Immature natural killer cell (primary cell): ENCODE results near the gene RTP4. TPM values are rescaled to one million over a fixed set of nuclear protein-coding genes. Genes with fewer than 3 reads are reported as not detected.

Experiments used
- DNase-seq, 3 donors: peaks; one replicate each; pipeline ENCODE4 v3.0.0; 2022; ENCODE audit warnings: mixed read lengths in 1 of 3
- H3K27ac Mint-ChIP-seq, 6 donors: one replicate each; pipeline ENCODE4 v1.8.0; 2020; ENCODE audit warnings: mixed read lengths in 6 of 6, mild to moderate bottlenecking in 5 of 6, inconsistent platforms in 4 of 6, moderate library complexity in 3 of 6
- H3K27me3 Mint-ChIP-seq, 3 donors: one replicate each; pipeline ENCODE4 v1.8.0; 2020 to 2021; ENCODE audit warnings: low read depth in 3 of 3, mild to moderate bottlenecking in 3 of 3, mixed read lengths in 3 of 3, moderate library complexity in 3 of 3, inconsistent platforms in 1 of 3
- H3K36me3 Mint-ChIP-seq, 3 donors: one replicate each; pipeline ENCODE4 v1.8.0; 2020; ENCODE audit warnings: mixed read lengths in 3 of 3, inconsistent platforms in 2 of 3, mild to moderate bottlenecking in 2 of 3
- H3K4me1 Mint-ChIP-seq, 2 donors: one replicate each; pipeline ENCODE4 v1.8.0; 2020; ENCODE audit warnings: inconsistent platforms in 2 of 2, mild to moderate bottlenecking in 2 of 2, mixed read lengths in 2 of 2, moderate library complexity in 1 of 2
- H3K4me3 Mint-ChIP-seq, 5 donors: one replicate each; pipeline ENCODE4 v1.8.0; 2020; ENCODE audit warnings: mild to moderate bottlenecking in 5 of 5, mixed read lengths in 5 of 5, inconsistent platforms in 3 of 5, moderate library complexity in 3 of 5
- H3K9me3 Mint-ChIP-seq, 6 donors: one replicate each; pipeline ENCODE4 v1.8.0; 2020; ENCODE audit warnings: mild to moderate bottlenecking in 6 of 6, mixed read lengths in 6 of 6, inconsistent platforms in 4 of 6, moderate library complexity in 3 of 6
- polyA plus RNA-seq, 3 donors: library from polyadenylated mRNA; unstranded; fragments of 300-500 nt; fragmentation: Illumina TruSeq; gene quantifications; one replicate each; pipeline ENCODE4 v1.2.3, GENCODE V29; 2021

RTP4 gene
- 10 to 100 TPM in 1 of 3 donors, 1 to 10 TPM in 2; 3.7 to 17.3 (median 8.8) TPM for polyA plus RNA-seq

GRCh38 chr3:187368251-187369088, at the start of gene RTP4:
RTP4 (plus strand) TSS chr3:187368385; CDS start chr3:187368442, 57 bp downstream.
- H3K9me3 Mint-ChIP-seq = peaks cover 0 to 7% (median 0%) of the 10 kb centered on the region in 6 donors
- H3K27me3 Mint-ChIP-seq = no peaks in the 10 kb centered on the region
- H3K27ac Mint-ChIP-seq = peak within 1 kb of the TSS; percentile 95 to 100 (median 97)
- DNase-seq = peak; percentile 64 to 73 (median 72)
- H3K4me1 Mint-ChIP-seq = peaks cover 32 to 53% of the 10 kb centered on the region in 2 donors
- peak within 1 kb of the TSS; percentile 95 to 100 (median 98) for H3K4me3 Mint-ChIP-seq
- H3K36me3 Mint-ChIP-seq = peaks cover 29 to 33% (median 30%) of the 10 kb centered on the region in 3 donors

GRCh38 chr3:187318819-187319616, 49.2 kb upstream of the RTP4 start:
- H3K27ac Mint-ChIP-seq = no peak overlapping the region

GRCh38 chr3:187319699-187320302, 48.4 kb upstream of the RTP4 start:
- Mint-ChIP-seq H3K36me3 (no peaks in the 10 kb centered on the region), H3K27me3 (peaks cover 6 to 9% (median 7%) of the 10 kb centered on the region in 3 donors), H3K4me3 (no peak overlapping the region), H3K4me1 (peaks cover 15 to 26% of the 10 kb centered on the region in 2 donors), H3K9me3 (no peaks in the 10 kb centered on the region), H3K27ac (no peak overlapping the region)
- peak; percentile 17 to 48 (median 35) for DNase-seq

More at GRCh38 chr3:187318819-187319616, 49.2 kb upstream of the RTP4 start:
- H3K27me3 Mint-ChIP-seq = peaks cover 6 to 14% (median 9%) of the 10 kb centered on the region in 3 donors
- no peaks in the 10 kb centered on the region for H3K36me3 Mint-ChIP-seq
- H3K4me3 Mint-ChIP-seq = peak overlapping the region in 3 of 5 donors; percentile 22 to 45 (median 44)
- peak; percentile 31 to 53 (median 42) for DNase-seq
- no peaks in the 10 kb centered on the region for H3K9me3 Mint-ChIP-seq
- H3K4me1 Mint-ChIP-seq = peaks cover 15 to 26% of the 10 kb centered on the region in 2 donors

GRCh38 chr3:187321766-187322165, 46.4 kb upstream of the RTP4 start:
- Mint-ChIP-seq H3K4me1 (peaks cover 15 to 26% of the 10 kb centered on the region in 2 donors), H3K36me3 (no peaks in the 10 kb centered on the region), H3K27ac (peak overlapping the region in 1 of 6 donors; percentile 25), H3K27me3 (peaks cover 5 to 7% (median 6%) of the 10 kb centered on the region in 3 donors), H3K4me3 (peak overlapping the region in 2 of 5 donors; percentile 14 to 19), H3K9me3 (no peaks in the 10 kb centered on the region)
- no peak for DNase-seq

GRCh38 chr3:187322291-187322690, 45.9 kb upstream of the RTP4 start:
- H3K9me3 Mint-ChIP-seq = no peaks in the 10 kb centered on the region
- no peak for DNase-seq
- no peaks in the 10 kb centered on the region for H3K36me3 Mint-ChIP-seq
- H3K27me3 Mint-ChIP-seq = peaks cover 3 to 7% (median 6%) of the 10 kb centered on the region in 3 donors
- peaks cover 15 to 26% of the 10 kb centered on the region in 2 donors for H3K4me1 Mint-ChIP-seq
- H3K27ac Mint-ChIP-seq = no peak overlapping the region
- no peak overlapping the region for H3K4me3 Mint-ChIP-seq

GRCh38 chr3:187323091-187323490, 45.1 kb upstream of the RTP4 start:
- Mint-ChIP-seq H3K27ac (no peak overlapping the region), H3K4me1 (peaks cover 15 to 26% of the 10 kb centered on the region in 2 donors), H3K4me3 (no peak overlapping the region), H3K27me3 (peaks cover 2 to 7% (median 3%) of the 10 kb centered on the region in 3 donors), H3K9me3 (no peaks in the 10 kb centered on the region), H3K36me3 (no peaks in the 10 kb centered on the region)
- DNase-seq = no peak

- no peaks in the 10 kb centered on the region for H3K9me3 Mint-ChIP-seq
- no peak overlapping the region for H3K27ac Mint-ChIP-seq
- peaks cover 0 to 2% (median 0%) of the 10 kb centered on the region in 3 donors for H3K27me3 Mint-ChIP-seq
- DNase-seq = no peak
- no peaks in the 10 kb centered on the region for H3K36me3 Mint-ChIP-seq
- H3K4me1 Mint-ChIP-seq = peaks cover 7 to 11% of the 10 kb centered on the region in 2 donors
- no peak overlapping the region for H3K4me3 Mint-ChIP-seq
Measured at GRCh38 chr3:187325632-187326031, 42.6 kb upstream of the RTP4 start.

GRCh38 chr3:187327845-187328244, 40.3 kb upstream of the RTP4 start:
- no peak for DNase-seq
- Mint-ChIP-seq H3K4me1 (no peaks in the 10 kb centered on the region), H3K36me3 (no peaks in the 10 kb centered on the region), H3K9me3 (no peaks in the 10 kb centered on the region), H3K27ac (no peak overlapping the region), H3K4me3 (no peak overlapping the region), H3K27me3 (peaks cover 0 to 4% (median 3%) of the 10 kb centered on the region in 3 donors)

- H3K9me3 Mint-ChIP-seq = no peaks in the 10 kb centered on the region
- no peak overlapping the region for H3K4me3 Mint-ChIP-seq
- H3K4me1 Mint-ChIP-seq = no peaks in the 10 kb centered on the region
- no peak for DNase-seq
- peaks cover 0 to 4% (median 3%) of the 10 kb centered on the region in 3 donors for H3K27me3 Mint-ChIP-seq
- H3K36me3 Mint-ChIP-seq = no peaks in the 10 kb centered on the region
- H3K27ac Mint-ChIP-seq = no peak overlapping the region
Measured at GRCh38 chr3:187328691-187329090, 39.5 kb upstream of the RTP4 start.

GRCh38 chr3:187334904-187335303, 33.3 kb upstream of the RTP4 start:
- Mint-ChIP-seq H3K4me1 (no peaks in the 10 kb centered on the region), H3K36me3 (no peaks in the 10 kb centered on the region), H3K27ac (peak overlapping the region in 1 of 6 donors; percentile 25), H3K9me3 (no peaks in the 10 kb centered on the region), H3K27me3 (peaks cover 0 to 6% (median 5%) of the 10 kb centered on the region in 3 donors), H3K4me3 (no peak overlapping the region)
- no peak for DNase-seq

- peaks cover 0 to 9% (median 6%) of the 10 kb centered on the region in 3 donors for H3K27me3 Mint-ChIP-seq
- H3K9me3 Mint-ChIP-seq = no peaks in the 10 kb centered on the region
- no peak overlapping the region for H3K4me3 Mint-ChIP-seq
- H3K36me3 Mint-ChIP-seq = no peaks in the 10 kb centered on the region
- peak overlapping the region in 1 of 6 donors; percentile 32 for H3K27ac Mint-ChIP-seq
- no peaks in the 10 kb centered on the region for H3K4me1 Mint-ChIP-seq
- no peak for DNase-seq
Measured at GRCh38 chr3:187336322-187336721, 31.9 kb upstream of the RTP4 start.

GRCh38 chr3:187340578-187340977, 27.6 kb upstream of the RTP4 start:
- Mint-ChIP-seq H3K27ac (no peak overlapping the region), H3K4me3 (no peak overlapping the region), H3K36me3 (no peaks in the 10 kb centered on the region), H3K9me3 (no peaks in the 10 kb centered on the region), H3K4me1 (no peaks in the 10 kb centered on the region), H3K27me3 (peaks cover 3 to 11% (median 8%) of the 10 kb centered on the region in 3 donors)
- no peak for DNase-seq

- H3K27me3 Mint-ChIP-seq = peaks cover 3 to 14% (median 6%) of the 10 kb centered on the region in 3 donors
- H3K9me3 Mint-ChIP-seq = no peaks in the 10 kb centered on the region
- DNase-seq = no peak
- no peak overlapping the region for H3K4me3 Mint-ChIP-seq
- H3K36me3 Mint-ChIP-seq = no peaks in the 10 kb centered on the region
- no peak overlapping the region for H3K27ac Mint-ChIP-seq
- H3K4me1 Mint-ChIP-seq = no peaks in the 10 kb centered on the region
Measured at GRCh38 chr3:187342255-187342654, 25.9 kb upstream of the RTP4 start.
